ENCODE results near the gene INAFM2. TPM values are rescaled to one million over a fixed set of nuclear protein-coding genes. Genes with fewer than 3 reads are reported as not detected.

The INAFM2 gene
- total RNA-seq, 2 experiments from 2014 or later: 15.4 to 19.3 TPM

GRCh38 chr15:40333922-40334492 lies 10.5 kb downstream of the INAFM2 start:
- CTCF ChIA-PET: interaction anchor here (1.0 to 8.8 kb wide), 4 partner anchors 10 to 54 kb away, joined by 3 to 95 read pairs (median 12); partner anchors contain the start of genes ANKRD63 and INAFM2
- POLR2A ChIA-PET: interaction anchor here (0.9 kb wide), 1 partner anchor 11 kb away, joined by 3 read pairs; the partner anchor contains the start of gene INAFM2

- POLR2A ChIA-PET: interaction anchor here (0.9 kb wide), 1 partner anchor 11 kb away, joined by 3 read pairs; the partner anchor contains the start of gene INAFM2
- CTCF ChIA-PET: interaction anchor here (1.0 to 8.8 kb wide), 4 partner anchors 9 to 54 kb away, joined by 3 to 95 read pairs (median 12); partner anchors contain the start of genes ANKRD63 and INAFM2
These were observed 11.0 kb downstream of the INAFM2 start for GRCh38 chr15:40334541-40334940.

GRCh38 chr15:40334941-40335795 lies 11.7 kb downstream of the INAFM2 start:
- POLR2A ChIA-PET: interaction anchor here (0.9 kb wide), 1 partner anchor 12 kb away, joined by 3 read pairs; the partner anchor contains the start of gene INAFM2

GRCh38 chr15:40335938-40336743 lies 12.6 kb downstream of the INAFM2 start:
- ChIA-PET POLR2A (no interaction called here), CTCF (interaction anchor here (1.2 to 8.8 kb wide), 8 partner anchors 9 to 119 kb away, joined by 3 to 95 read pairs (median 35); partner anchors contain the start of genes INAFM2 and PLCB2)

More at GRCh38 chr15:40334941-40335795, 11.7 kb downstream of the INAFM2 start:
- CTCF ChIA-PET: interaction anchor here (1.0 to 8.8 kb wide), 4 partner anchors 9 to 55 kb away, joined by 3 to 95 read pairs (median 12); partner anchors contain the start of genes ANKRD63 and INAFM2

GRCh38 chr15:40336744-40337122 lies 13.2 kb downstream of the INAFM2 start:
- POLR2A ChIA-PET: interaction anchor here (1.5 kb wide), 1 partner anchor 31 kb away, joined by 3 read pairs; no protein-coding TSS in a partner anchor
- CTCF ChIA-PET: interaction anchor here (1.2 to 8.8 kb wide), 11 partner anchors 10 to 119 kb away, joined by 3 to 95 read pairs (median 13); partner anchors contain the start of genes INAFM2 and PLCB2

- POLR2A ChIA-PET: interaction anchor here (1.5 kb wide), 1 partner anchor 30 kb away, joined by 3 read pairs; no protein-coding TSS in a partner anchor
- CTCF ChIA-PET: interaction anchor here (0.6 to 8.8 kb wide), 24 partner anchors 11 to 154 kb away, joined by 3 to 95 read pairs (median 6); partner anchors contain the start of genes ANKRD63, INAFM2 and PLCB2
These were observed 14.1 kb downstream of the INAFM2 start for GRCh38 chr15:40337597-40337996.

- ChIA-PET CTCF (interaction anchor here (0.6 to 8.8 kb wide), 27 partner anchors 11 to 154 kb away, joined by 3 to 95 read pairs (median 6); partner anchors contain the start of genes ANKRD63, INAFM2 and PLCB2), POLR2A (interaction anchor here (1.5 kb wide), 1 partner anchor 29 kb away, joined by 3 read pairs; no protein-coding TSS in a partner anchor)
These were observed 14.7 kb downstream of the INAFM2 start for GRCh38 chr15:40338041-40338657.

GRCh38 chr15:40338921-40339620 lies 15.6 kb downstream of the INAFM2 start:
- ChIA-PET POLR2A (no interaction called here), CTCF (interaction anchor here (0.8 to 8.8 kb wide), 15 partner anchors 10 to 84 kb away, joined by 3 to 95 read pairs (median 11); partner anchors contain the start of genes INAFM2 and PLCB2)

- ChIA-PET POLR2A (no interaction called here), CTCF (interaction anchor here (1.3 to 8.8 kb wide), 9 partner anchors 10 to 84 kb away, joined by 3 to 95 read pairs (median 30); partner anchors contain the start of genes INAFM2 and PLCB2)
These were observed 16.1 kb downstream of the INAFM2 start for GRCh38 chr15:40339621-40339945.

- ChIA-PET POLR2A (no interaction called here), CTCF (interaction anchor here (1.1 to 8.8 kb wide), 8 partner anchors 9 to 82 kb away, joined by 3 to 95 read pairs (median 20); partner anchors contain the start of genes INAFM2 and PLCB2)
These were observed 16.7 kb downstream of the INAFM2 start for GRCh38 chr15:40340038-40340739.

- POLR2A ChIA-PET: no interaction called here
These were observed 17.4 kb downstream of the INAFM2 start, which contains the start of gene CCDC9B for GRCh38 chr15:40340740-40341400. CCDC9B (minus strand) TSS chr15:40340939; CDS start chr15:40340819, 120 bp downstream.

GRCh38 chr15:40342416-40343320 lies 19.2 kb downstream of the INAFM2 start:
- ChIA-PET CTCF (interaction anchor here (1.4 to 8.8 kb wide), 10 partner anchors 9 to 93 kb away, joined by 3 to 95 read pairs (median 14); partner anchors contain the start of gene INAFM2), POLR2A (interaction anchor here (0.6 kb wide), 1 partner anchor 55 kb away, joined by 18 read pairs; no protein-coding TSS in a partner anchor)

More at GRCh38 chr15:40340740-40341400, 17.4 kb downstream of the INAFM2 start, which contains the start of gene CCDC9B:
- CTCF ChIA-PET: interaction anchor here (1.0 to 8.8 kb wide), 9 partner anchors 10 to 81 kb away, joined by 3 to 95 read pairs (median 5); partner anchors contain the start of gene INAFM2

- ChIA-PET CTCF (interaction anchor here (0.9 to 4.7 kb wide), 21 partner anchors 9 to 93 kb away, joined by 3 to 63 read pairs (median 6); partner anchors contain the start of genes INAFM2 and PLCB2), POLR2A (no interaction called here)
These were observed 20.0 kb downstream of the INAFM2 start for GRCh38 chr15:40343512-40343911.

- POLR2A ChIA-PET: interaction anchor here (1.2 kb wide), 1 partner anchor 77 kb away, joined by 4 read pairs; no protein-coding TSS in a partner anchor
- CTCF ChIA-PET: interaction anchor here (0.6 to 4.7 kb wide), 35 partner anchors 8 to 336 kb away, joined by 3 to 63 read pairs (median 4); partner anchors contain the start of genes INAFM2 and PLCB2
These were observed 20.7 kb downstream of the INAFM2 start for GRCh38 chr15:40344217-40344616.

All from activated CD8-positive, alpha-beta memory T cell treated with anti-CD3 and anti-CD28 coated beads for 36 hours (primary cell).